Activated CD4-positive, CD25-positive, alpha-beta regulatory T cell treated with anti-CD3 and anti-CD28 coated beads, Interleukin-2, amount 50 U/mL, for 72 hours (primary cell): ENCODE data around the gene SMIM13.
"Not testable (repeated sequence)": the region's sequence is repeated elsewhere in the genome, so short reads cannot be mapped to it uniquely, and the experiment has no call there.

Source experiments
- DNase-seq: peaks from one replicate; pipeline ENCODE4 v3.0.0; 2021

SMIM13 gene

GRCh38 chr6:11085758-11086435 lies 7.7 kb upstream of the SMIM13 start:
- DNase-seq: no peak

GRCh38 chr6:11087141-11087812 lies 6.4 kb upstream of the SMIM13 start:
- not testable (repeated sequence) for DNase-seq

GRCh38 chr6:11089695-11090094 lies 3.9 kb upstream of the SMIM13 start:
- DNase-seq: no peak

- DNase-seq: not testable (repeated sequence)
Measured at GRCh38 chr6:11091141-11091540, 2.5 kb upstream of the SMIM13 start.

- no peak for DNase-seq
Measured at GRCh38 chr6:11092668-11093375, 812 bp upstream of the SMIM13 start.

GRCh38 chr6:11093376-11093625 lies 333 bp upstream of the SMIM13 start:
- DNase-seq: no peak

GRCh38 chr6:11094411-11094851 lies 797 bp downstream of the SMIM13 start:
- no peak for DNase-seq

- no peak for DNase-seq
Measured at GRCh38 chr6:11094941-11095340, 1.3 kb downstream of the SMIM13 start.

- DNase-seq: no peak
Measured at GRCh38 chr6:11096109-11096508, 2.5 kb downstream of the SMIM13 start.

- DNase-seq: no peak
Measured at GRCh38 chr6:11097476-11097875, 3.8 kb downstream of the SMIM13 start.

- no peak for DNase-seq
Measured at GRCh38 chr6:11098004-11098403, 4.4 kb downstream of the SMIM13 start.

GRCh38 chr6:11101417-11101816 lies 7.8 kb downstream of the SMIM13 start:
- DNase-seq: no peak

GRCh38 chr6:11103065-11103464 lies 9.4 kb downstream of the SMIM13 start:
- DNase-seq: no peak

GRCh38 chr6:11108726-11109125 lies 15.1 kb downstream of the SMIM13 start:
- no peak for DNase-seq

GRCh38 chr6:11110921-11111768 lies 17.5 kb downstream of the SMIM13 start, which contains the start of gene ERVFRD-1:
TSS of gene ERVFRD-1 (minus strand) at chr6:11111725. CDS start at chr6:11105310, 6,415 bp downstream.
- DNase-seq: no peak

GRCh38 chr6:11111769-11112437 lies 18.3 kb downstream of the SMIM13 start:
- no peak for DNase-seq

- DNase-seq: no peak
Measured at GRCh38 chr6:11113038-11113437, 19.4 kb downstream of the SMIM13 start.

GRCh38 chr6:11115808-11116536 lies 22.3 kb downstream of the SMIM13 start:
- not testable (repeated sequence) for DNase-seq

GRCh38 chr6:11120271-11121005 lies 26.8 kb downstream of the SMIM13 start:
- DNase-seq: no peak

GRCh38 chr6:11121851-11122250 lies 28.2 kb downstream of the SMIM13 start:
- no peak for DNase-seq

- DNase-seq: no peak
Measured at GRCh38 chr6:11122380-11122779, 28.7 kb downstream of the SMIM13 start.
